Heart left ventricle (tissue), 13 donors: Measurements from ENCODE around the gene PARD3.

Experiments used
- CTCF ChIP-seq, 12 donors: fragments of 200-600 bp; sonication (generic) in 4 of 12; IDR thresholded peaks; one replicate each; pipeline versions ENCODE4 v1.5.0 to v1.8.0; 2018 to 2022; ENCODE audit warnings: antibody characterized with exemption in 12 of 12, mild to moderate bottlenecking in 5 of 12
- POLR2A ChIP-seq, 2 donors: fragments of 450-650 bp; IDR thresholded peaks; one replicate each; pipeline ENCODE4 v1.6.1; 2017; ENCODE audit warnings: antibody characterized with exemption in 2 of 2, mild to moderate bottlenecking in 2 of 2, moderate library complexity in 2 of 2
- donor health status: ischemic (EF 13 %, LVEDD 7.1; RV severe dilation, severe dysfunction).
- donor health status: DM: no; HTN: yes; CAD: no.
- donor health status: DM: no; HTN: no; CAD: no.
- donor health status: ischemic (EF 25% LVEDD 6.9; RV normal size, moderate dysfunction).
- donor health status: ischemic (EF 25% LVEDD 5.7; RV mildly dilated, moderate dysfunction).
- donor health status: ischemic (EF 35%, LVEDD 5.7; RV mildly dilated, moderate dysfunction).
- donor health status: nonischemic (EF 11% LVEDD 7.7; RV severe dilation, severe dysfunction).
- donor health status: DM: yes; HTN: yes; CAD: no.
- donor health status: PGD.
- donor health status: ischemic (EF 29% LVEDD 5.4; RV normal size, mild dysfunction).
- donor health status: nonischemic (EF 23%, LVEDD 6.1; RV moderate dilation, normal function).

- TF ChIP-seq CTCF (IDR thresholded peaks at IDR 0.05) (no peak), POLR2A (IDR thresholded peaks at IDR 0.05) (no peak)
These were observed 170.9 kb downstream of the PARD3 start for GRCh38 chr10:34644224-34644623.
